Measurements from ENCODE around the gene LITAF.

LITAF gene

GRCh38 chr16:11575223-11575589, 11.5 kb downstream of the LITAF start:
- no peak for TF ChIP-seq CTCF (IDR thresholded peaks at IDR 0.05; ENCODE audit: low read depth, low read length, missing control alignments)
- H3K4me3 ChIP-seq (replicated peaks; ENCODE audit: low read depth, low read length): no peak overlapping the region
- no peak for DNase-seq (ENCODE audit: extremely low read depth, low read depth)

- no peak overlapping the region for H3K4me3 ChIP-seq (replicated peaks; ENCODE audit: low read depth, low read length)
- DNase-seq (ENCODE audit: extremely low read depth, low read depth): no peak
- TF ChIP-seq CTCF (IDR thresholded peaks at IDR 0.05; ENCODE audit: low read depth, low read length, missing control alignments): no peak
Measured at GRCh38 chr16:11572301-11572995, 14.3 kb downstream of the LITAF start.

- no peak overlapping the region for H3K4me3 ChIP-seq (replicated peaks; ENCODE audit: low read depth, low read length)
- no peak for DNase-seq (ENCODE audit: extremely low read depth, low read depth)
- no peak for TF ChIP-seq CTCF (IDR thresholded peaks at IDR 0.05; ENCODE audit: low read depth, low read length, missing control alignments)
Measured at GRCh38 chr16:11571549-11571948, 15.2 kb downstream of the LITAF start.

- no peak for DNase-seq (ENCODE audit: extremely low read depth, low read depth)
- H3K4me3 ChIP-seq (replicated peaks; ENCODE audit: low read depth, low read length): no peak overlapping the region
- TF ChIP-seq CTCF (IDR thresholded peaks at IDR 0.05; ENCODE audit: low read depth, low read length, missing control alignments): no peak
Measured at GRCh38 chr16:11570806-11571205, 15.9 kb downstream of the LITAF start.

GRCh38 chr16:11570258-11570657, 16.5 kb downstream of the LITAF start:
- no peak for TF ChIP-seq CTCF (IDR thresholded peaks at IDR 0.05; ENCODE audit: low read depth, low read length, missing control alignments)
- no peak for DNase-seq (ENCODE audit: extremely low read depth, low read depth)
- no peak overlapping the region for H3K4me3 ChIP-seq (replicated peaks; ENCODE audit: low read depth, low read length)

- DNase-seq (ENCODE audit: extremely low read depth, low read depth): no peak
- H3K4me3 ChIP-seq (replicated peaks; ENCODE audit: low read depth, low read length): no peak overlapping the region
- TF ChIP-seq CTCF (IDR thresholded peaks at IDR 0.05; ENCODE audit: low read depth, low read length, missing control alignments): no peak
Measured at GRCh38 chr16:11566398-11566797, 20.3 kb downstream of the LITAF start.

- DNase-seq (ENCODE audit: extremely low read depth, low read depth): no peak
- no peak for TF ChIP-seq CTCF (IDR thresholded peaks at IDR 0.05; ENCODE audit: low read depth, low read length, missing control alignments)
- H3K4me3 ChIP-seq (replicated peaks; ENCODE audit: low read depth, low read length): no peak overlapping the region
Measured at GRCh38 chr16:11565665-11566064, 21.1 kb downstream of the LITAF start.
